Central memory CD8-positive, alpha-beta T cell (primary cell): ENCODE measurements around the gene MDC1.

Source experiments
- ATAC-seq: fragments of 150-1000 bp; cut with Tn5 transposase; replicated peaks from 2 replicates; pipeline ENCODE4 v1.10.0; 2022; ENCODE audit warnings: mild to moderate bottlenecking, moderate FRiP score, moderate number of reproducible peaks; ENCODE audit not compliant: poor library complexity, severe bottlenecking; ENCODE audit errors: extremely low read depth
- DNase-seq, 2 donors: peaks; one replicate each; pipeline ENCODE4 v3.0.0; 2021; ENCODE audit warnings: low spot score in 2 of 2
- H3K27ac Mint-ChIP-seq: one replicate; pipeline ENCODE4 v1.8.0; 2022; ENCODE audit warnings: low read depth, mild to moderate bottlenecking, moderate library complexity, mixed read lengths
- H3K27me3 Mint-ChIP-seq: one replicate; pipeline ENCODE4 v1.8.0; 2022; ENCODE audit warnings: mixed read lengths
- H3K36me3 Mint-ChIP-seq: one replicate; pipeline ENCODE4 v1.8.0; 2022; ENCODE audit warnings: mild to moderate bottlenecking, moderate library complexity, mixed read lengths; ENCODE audit not compliant: insufficient read depth
- H3K4me1 Mint-ChIP-seq: one replicate; pipeline ENCODE4 v1.8.0; 2022; ENCODE audit warnings: mixed read lengths
- H3K4me3 Mint-ChIP-seq: one replicate; pipeline ENCODE4 v1.8.0; 2022; ENCODE audit warnings: mild to moderate bottlenecking, moderate library complexity, mixed read lengths
- H3K9me3 Mint-ChIP-seq: one replicate; pipeline ENCODE4 v1.8.0; 2022; ENCODE audit warnings: mixed read lengths

MDC1 gene

DNA sequence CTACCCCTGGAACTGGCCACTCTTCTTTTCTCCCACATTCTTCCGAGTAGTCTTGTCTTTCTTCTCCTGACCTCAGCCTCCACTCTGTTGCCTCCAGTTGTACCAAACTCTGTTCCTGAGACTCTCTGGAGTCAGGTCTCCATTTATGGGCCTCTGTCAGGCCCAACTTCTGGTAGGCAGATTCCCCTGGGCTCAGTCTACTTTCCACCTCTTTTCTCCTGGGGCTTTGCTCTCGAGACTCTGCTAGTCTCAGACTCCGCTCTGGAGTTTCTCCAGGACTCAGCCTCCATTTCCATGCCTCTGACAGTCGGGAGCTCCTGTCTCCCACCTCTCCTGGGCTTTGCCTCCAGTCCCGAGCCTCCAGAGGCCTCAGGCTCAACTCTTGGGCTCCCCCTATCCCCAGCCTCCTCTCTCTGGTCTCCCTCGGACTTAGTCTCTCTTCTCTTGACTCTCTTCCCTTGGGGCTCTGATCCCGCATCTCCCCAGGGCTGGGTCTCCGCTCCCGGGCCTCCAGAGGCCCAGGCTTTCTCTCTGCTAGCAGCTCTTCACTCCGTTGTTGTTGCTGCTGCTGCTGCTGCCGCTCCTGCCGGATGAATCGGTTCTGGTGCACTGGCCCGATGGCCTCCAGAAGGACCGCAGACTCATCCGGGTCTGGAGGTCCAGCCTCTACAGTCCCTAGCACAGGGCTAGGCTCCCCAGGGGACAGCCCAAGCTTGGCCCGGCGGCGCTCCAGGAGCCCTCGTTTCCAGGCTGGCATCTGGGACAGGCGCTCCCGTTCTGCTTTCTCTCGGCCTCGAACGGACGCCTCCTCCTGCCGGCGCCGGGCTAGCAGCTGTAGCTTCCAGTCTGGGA lies 31.7 kb downstream of the MDC1 start:
- Mint-ChIP-seq H3K9me3 (no peaks in the 10 kb centered on the region), H3K4me1 (peaks cover 74% of the 10 kb centered on the region), H3K4me3 (peak overlapping the region; percentile 92), H3K36me3 (peaks cover 39% of the 10 kb centered on the region), H3K27me3 (no peaks in the 10 kb centered on the region), H3K27ac (peak overlapping the region; percentile 99)
- DNase-seq, result no peak
- ATAC-seq, result no peak

DNA sequence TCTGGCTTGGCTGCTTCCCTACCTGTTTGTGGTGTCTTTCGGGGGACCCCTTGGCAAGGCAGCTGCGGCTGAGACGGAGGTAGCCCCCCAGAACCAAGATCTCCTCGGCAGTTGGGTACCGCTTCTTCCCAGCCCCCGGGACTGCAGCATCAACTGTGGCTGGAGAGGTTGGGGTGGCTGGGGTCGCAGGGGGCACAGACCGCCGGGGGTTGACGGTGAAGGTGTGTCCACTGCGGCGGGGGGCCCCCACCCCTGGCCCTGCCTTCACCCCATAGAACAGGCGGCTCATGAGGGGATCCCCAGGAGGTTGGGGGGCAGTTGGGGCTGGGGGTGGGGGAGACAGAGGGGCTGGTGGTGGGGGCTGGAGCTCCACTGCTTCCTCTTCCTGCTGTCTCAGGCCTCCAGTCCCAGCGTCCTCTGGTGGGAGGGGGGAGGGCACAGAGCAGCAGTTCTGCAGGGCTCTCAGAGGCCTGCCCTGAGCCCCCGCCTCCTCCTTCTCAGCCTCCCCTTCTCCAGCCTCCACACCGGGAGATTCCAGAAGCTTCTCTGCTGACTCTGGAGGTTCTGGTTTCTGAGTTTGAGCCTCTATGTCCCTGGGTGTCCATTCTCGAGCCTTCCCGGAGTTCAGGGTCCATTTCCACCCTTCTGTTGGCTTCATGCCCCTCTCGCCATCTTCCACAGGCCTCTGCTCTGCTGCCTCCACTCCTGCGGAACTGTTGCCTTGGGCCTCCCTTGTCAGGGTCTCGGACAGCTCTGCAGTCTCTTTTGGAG lies 32.5 kb downstream of the MDC1 start:
- Mint-ChIP-seq H3K36me3 (peaks cover 42% of the 10 kb centered on the region), H3K4me1 (peaks cover 74% of the 10 kb centered on the region), H3K9me3 (no peaks in the 10 kb centered on the region), H3K27me3 (no peaks in the 10 kb centered on the region), H3K4me3 (peak overlapping the region; percentile 92), H3K27ac (peak overlapping the region; percentile 99)
- no peak for DNase-seq
- ATAC-seq, result no peak

GRCh38 chr6:30683980-30684338 lies 33.1 kb downstream of the MDC1 start:
- peaks cover 48% of the 10 kb centered on the region for H3K36me3 Mint-ChIP-seq
- no peaks in the 10 kb centered on the region for H3K27me3 Mint-ChIP-seq
- DNase-seq (no peak), ATAC-seq (no peak)
- H3K9me3 Mint-ChIP-seq, result no peaks in the 10 kb centered on the region
- peak overlapping the region; percentile 92 for H3K4me3 Mint-ChIP-seq
- H3K4me1 Mint-ChIP-seq, result peaks cover 74% of the 10 kb centered on the region
- H3K27ac Mint-ChIP-seq, result peak overlapping the region; percentile 99

DNA sequence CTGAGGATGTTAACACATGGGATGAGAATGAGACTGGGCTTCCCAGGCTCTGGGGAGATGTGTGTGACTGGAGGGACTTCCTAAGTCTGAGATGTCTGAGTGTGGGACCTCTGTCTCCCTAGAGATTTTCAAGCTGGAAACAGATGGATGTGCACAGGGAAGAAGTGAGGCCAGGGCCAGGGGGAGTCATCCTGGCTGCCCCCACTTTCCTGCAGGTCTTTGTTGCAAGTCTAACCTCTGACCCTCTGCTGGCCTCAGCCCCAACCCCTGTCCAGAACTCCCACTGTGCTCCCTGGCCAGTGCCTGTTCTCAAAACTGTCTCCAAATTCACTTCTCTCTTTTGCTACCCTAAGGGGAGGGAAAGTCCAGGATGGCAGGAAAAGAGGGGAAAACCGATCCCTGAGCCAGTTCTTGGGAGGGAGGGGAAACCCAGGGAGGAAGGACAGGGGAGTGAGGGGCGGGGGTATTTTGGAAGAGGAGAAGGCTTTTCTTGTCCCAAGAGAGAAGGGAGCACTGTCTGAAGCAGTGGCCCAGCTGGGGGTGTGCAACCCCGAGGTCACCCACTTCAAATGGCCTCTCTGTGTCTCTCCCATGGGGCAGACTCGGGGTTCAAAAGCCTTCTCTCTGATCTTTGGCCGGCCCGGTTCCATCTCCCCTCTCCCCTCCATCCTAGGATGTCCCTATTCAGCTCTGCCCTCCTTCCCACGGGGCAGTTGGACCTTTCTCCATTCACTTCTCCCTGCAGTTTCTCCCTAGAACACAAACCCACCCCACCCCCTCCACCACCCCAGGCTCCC lies 33.7 kb downstream of the MDC1 start:
- peak overlapping the region; percentile 99 for H3K27ac Mint-ChIP-seq
- no peaks in the 10 kb centered on the region for H3K9me3 Mint-ChIP-seq
- peaks cover 54% of the 10 kb centered on the region for H3K36me3 Mint-ChIP-seq
- DNase-seq (no peak), ATAC-seq (no peak)
- peaks cover 71% of the 10 kb centered on the region for H3K4me1 Mint-ChIP-seq
- H3K4me3 Mint-ChIP-seq, result peak overlapping the region; percentile 92
- H3K27me3 Mint-ChIP-seq, result no peaks in the 10 kb centered on the region

- H3K9me3 Mint-ChIP-seq, result no peaks in the 10 kb centered on the region
- peak overlapping the region; percentile 92 for H3K4me3 Mint-ChIP-seq
- no peaks in the 10 kb centered on the region for H3K27me3 Mint-ChIP-seq
- H3K27ac Mint-ChIP-seq, result peak overlapping the region; percentile 99
- H3K4me1 Mint-ChIP-seq, result peaks cover 62% of the 10 kb centered on the region
- DNase-seq (peak; percentile 71 to 86), ATAC-seq (peak; percentile 83)
- peaks cover 62% of the 10 kb centered on the region for H3K36me3 Mint-ChIP-seq
Measured at GRCh38 chr6:30682143-30683117, 34.7 kb downstream of the MDC1 start.

- ATAC-seq (no peak), DNase-seq (no peak)
- Mint-ChIP-seq H3K9me3 (no peaks in the 10 kb centered on the region), H3K4me3 (peak overlapping the region; percentile 92), H3K36me3 (peaks cover 69% of the 10 kb centered on the region), H3K4me1 (peaks cover 61% of the 10 kb centered on the region), H3K27me3 (no peaks in the 10 kb centered on the region), H3K27ac (peak overlapping the region; percentile 99)
Measured at GRCh38 chr6:30681766-30682142, 35.3 kb downstream of the MDC1 start.

DNA sequence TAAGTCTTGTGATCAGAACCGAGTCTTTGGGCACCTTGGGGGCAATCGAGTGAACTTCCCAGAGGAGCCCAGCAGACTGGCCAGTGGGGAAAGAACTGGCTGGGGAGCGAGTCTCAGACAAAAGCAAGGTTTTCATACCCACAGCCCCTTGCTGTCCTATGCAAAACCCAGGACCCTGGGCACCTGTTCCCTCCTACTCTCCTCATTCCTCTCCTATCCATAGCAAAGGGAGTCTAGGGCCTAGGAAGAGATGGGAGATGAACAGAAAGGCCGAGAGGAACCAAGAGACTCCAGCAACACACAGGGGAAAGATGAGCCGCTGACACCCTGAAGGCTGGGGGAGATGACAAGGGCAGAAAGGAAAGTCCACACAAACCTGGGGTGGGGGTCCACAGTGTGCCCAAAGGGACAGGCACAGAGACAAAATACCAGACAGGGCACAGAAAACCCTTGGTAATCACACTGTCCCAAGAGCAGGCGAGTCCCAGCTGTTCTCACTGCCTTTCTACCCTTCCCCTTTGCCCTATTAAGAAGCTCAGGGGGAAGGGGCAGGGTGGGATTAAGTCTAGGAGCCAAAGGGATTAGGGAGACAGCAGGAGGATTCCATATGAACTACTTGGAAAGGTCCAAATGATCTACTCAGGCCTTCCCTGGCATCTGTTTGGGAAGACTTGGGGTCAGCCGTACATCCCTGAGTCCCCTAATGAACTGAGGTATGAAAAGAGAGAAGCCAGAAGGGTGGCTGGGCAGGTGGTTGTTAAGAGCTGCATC lies 37.1 kb downstream of the MDC1 start:
- Mint-ChIP-seq H3K4me3 (peak overlapping the region; percentile 92), H3K9me3 (no peaks in the 10 kb centered on the region), H3K36me3 (peaks cover 67% of the 10 kb centered on the region), H3K27ac (peak overlapping the region; percentile 99), H3K27me3 (no peaks in the 10 kb centered on the region), H3K4me1 (peaks cover 55% of the 10 kb centered on the region)
- ATAC-seq (no peak), DNase-seq (no peak)

GRCh38 chr6:30678964-30679726 lies 37.9 kb downstream of the MDC1 start:
- H3K4me1 Mint-ChIP-seq, result peaks cover 52% of the 10 kb centered on the region
- H3K4me3 Mint-ChIP-seq, result peak overlapping the region; percentile 92
- H3K36me3 Mint-ChIP-seq, result peaks cover 67% of the 10 kb centered on the region

DNA sequence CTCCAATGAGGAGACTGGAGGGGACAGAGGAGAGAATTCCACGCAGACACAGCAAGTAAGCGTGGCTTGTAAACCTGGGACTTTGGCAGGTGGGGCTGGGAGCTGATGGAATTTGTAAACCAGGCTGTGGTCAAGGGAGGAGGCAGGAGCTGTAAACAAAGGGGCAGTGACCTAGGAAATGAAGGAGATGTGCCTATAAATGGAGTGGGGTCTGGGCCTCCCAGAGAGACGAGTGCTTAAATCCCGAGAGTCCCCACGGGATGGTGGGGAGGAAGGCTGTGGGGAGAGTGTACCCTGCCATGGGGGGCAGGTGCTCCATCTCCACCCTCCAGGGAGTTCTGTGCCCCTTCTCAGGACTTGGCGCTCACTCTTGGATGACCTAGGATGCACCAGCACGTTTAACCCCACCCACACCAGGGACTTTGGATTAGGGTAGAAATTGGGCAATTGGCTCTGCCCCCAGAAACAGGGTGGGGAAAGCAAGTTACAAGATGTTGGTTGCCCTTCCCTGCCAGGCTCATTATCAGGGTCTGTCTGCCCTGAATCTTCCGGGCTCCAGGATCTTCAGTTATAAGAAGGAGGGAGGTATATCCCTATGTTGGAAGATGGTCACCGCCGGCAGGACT lies 40.3 kb downstream of the MDC1 start:
- peaks cover 62% of the 10 kb centered on the region for H3K36me3 Mint-ChIP-seq
- peak overlapping the region; percentile 65 for H3K27ac Mint-ChIP-seq
- H3K27me3 Mint-ChIP-seq, result no peaks in the 10 kb centered on the region
- no peaks in the 10 kb centered on the region for H3K9me3 Mint-ChIP-seq
- no peak for DNase-seq
- ATAC-seq, result no peak
- no peak overlapping the region for H3K4me3 Mint-ChIP-seq
- H3K4me1 Mint-ChIP-seq, result peaks cover 48% of the 10 kb centered on the region

More at GRCh38 chr6:30678964-30679726, 37.9 kb downstream of the MDC1 start:
- ATAC-seq (peak; percentile 42), DNase-seq (peak; percentile 86 to 94)
- no peaks in the 10 kb centered on the region for H3K27me3 Mint-ChIP-seq
- H3K27ac Mint-ChIP-seq, result peak overlapping the region; percentile 99
- H3K9me3 Mint-ChIP-seq, result no peaks in the 10 kb centered on the region

GRCh38 chr6:30672445-30673253 lies 44.4 kb downstream of the MDC1 start, which contains the start of gene DHX16:
Gene DHX16, minus strand, starts transcription at chr6:30673006. Its CDS starts 165 bp downstream, at chr6:30672841.
- peak; percentile 80 for DNase-seq
- no peaks in the 10 kb centered on the region for H3K27me3 Mint-ChIP-seq
- peak within 1 kb of the TSS; percentile 95 for H3K4me3 Mint-ChIP-seq
- H3K27ac Mint-ChIP-seq, result peak within 1 kb of the TSS; percentile 82
- ATAC-seq, result peak; percentile 71
- no peaks in the 10 kb centered on the region for H3K9me3 Mint-ChIP-seq
- peaks cover 46% of the 10 kb centered on the region for H3K36me3 Mint-ChIP-seq
- peaks cover 36% of the 10 kb centered on the region for H3K4me1 Mint-ChIP-seq
